ENCODE measurements around the gene AKAP8L. TPM values are rescaled to one million over a fixed set of nuclear protein-coding genes. Genes with fewer than 3 reads are reported as not detected.

Gene AKAP8L
- polyA plus RNA-seq, 1 of the 3 experiments (the other 2 are of a cell fraction) = 44.7 TPM

GRCh38 chr19:15422296-15423075 is 3.7 kb upstream of the AKAP8L start (continued):
- TF ChIP-seq, protein P1, sequence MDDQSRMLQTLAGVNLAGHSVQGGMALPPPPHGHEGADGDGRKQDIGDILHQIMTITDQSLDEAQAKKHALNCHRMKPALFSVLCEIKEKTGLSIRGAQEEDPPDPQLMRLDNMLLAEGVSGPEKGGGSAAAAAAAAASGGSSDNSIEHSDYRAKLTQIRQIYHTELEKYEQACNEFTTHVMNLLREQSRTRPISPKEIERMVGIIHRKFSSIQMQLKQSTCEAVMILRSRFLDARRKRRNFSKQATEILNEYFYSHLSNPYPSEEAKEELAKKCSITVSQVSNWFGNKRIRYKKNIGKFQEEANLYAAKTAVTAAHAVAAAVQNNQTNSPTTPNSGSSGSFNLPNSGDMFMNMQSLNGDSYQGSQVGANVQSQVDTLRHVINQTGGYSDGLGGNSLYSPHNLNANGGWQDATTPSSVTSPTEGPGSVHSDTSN (IDR thresholded peaks at IDR 0.05) = no peak
- no peak for TF ChIP-seq TEAD4 (IDR thresholded peaks at IDR 0.05; ENCODE audit: borderline replicate concordance, insufficient read depth)
- no peak for TF ChIP-seq MEF2A (IDR thresholded peaks at IDR 0.05; ENCODE audit: borderline replicate concordance, low read depth)
- no peak for TF ChIP-seq FOSL2 (IDR thresholded peaks at IDR 0.05; ENCODE audit: borderline replicate concordance, low read depth)
- no peak for TF ChIP-seq EZH2phosphoT487 (IDR thresholded peaks at IDR 0.05; ENCODE audit: borderline replicate concordance, low read depth)
- TF ChIP-seq GATA2 (CRISPR knock-in tag; IDR thresholded peaks at IDR 0.05) = no peak

DNA sequence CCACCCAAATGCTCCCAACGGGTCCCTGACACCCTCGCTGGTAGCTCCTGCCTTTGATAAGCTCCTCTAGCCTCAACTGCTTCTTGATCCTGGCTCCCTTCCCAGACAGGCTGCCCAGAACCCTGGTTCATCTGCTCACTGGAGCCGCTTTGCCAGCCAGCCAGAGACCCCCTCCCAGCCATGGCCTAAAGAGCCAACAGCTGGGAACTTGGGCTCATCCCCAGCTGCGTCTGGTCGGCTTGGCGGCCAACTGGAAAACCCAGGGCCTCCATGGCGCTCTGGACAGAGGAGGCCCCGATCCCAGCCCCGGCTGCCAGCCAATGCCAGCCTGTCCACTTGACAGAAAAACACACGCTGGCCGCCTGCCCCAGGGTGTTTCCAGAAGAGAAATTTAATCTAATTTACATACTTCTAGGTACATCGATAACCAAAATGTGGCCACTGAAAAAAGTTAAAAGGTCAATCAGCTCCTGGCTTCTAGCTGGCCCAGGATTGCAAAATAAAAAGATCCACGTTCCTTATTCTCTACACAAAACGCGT is 3.0 kb upstream of the AKAP8L start:
- no peak overlapping the region for H3K4me3 ChIP-seq (ENCODE audit: low read depth in 2 of 2, low read length in 1 of 2)
- H3K36me3 ChIP-seq (replicated peaks in 1 of 2; ENCODE audit: control insufficient read depth in 1 of 2, insufficient read depth in 2 of 2, low read length in 1 of 2) = peaks cover 33 to 41% of the 10 kb centered on the region in 2 experiments
- peaks cover 20% of the 10 kb centered on the region for H3K79me2 ChIP-seq (ENCODE audit: insufficient read depth)
- TF ChIP-seq MXI1 (IDR thresholded peaks at IDR 0.05; ENCODE audit: low read depth, low read length) (peak; percentile 89), FOXJ3 (CRISPR knock-in tag; IDR thresholded peaks at IDR 0.05) (peak; percentile 64; the same call in 1 of the 2 replicates), EP300 (IDR thresholded peaks at IDR 0.05; ENCODE audit: borderline replicate concordance in 1 of 2, low read depth in 1 of 2, low read length in 1 of 2) (no peak; a peak in 1 of 4 replicates), RXRA (IDR thresholded peaks at IDR 0.05; ENCODE audit: borderline replicate concordance, low read depth) (no peak), NRF1 (IDR thresholded peaks at IDR 0.05; ENCODE audit: low read depth, low read length) (no peak), USF2 (IDR thresholded peaks at IDR 0.05; ENCODE audit: borderline replicate concordance, low read depth, low read length) (no peak), MAX (IDR thresholded peaks at IDR 0.05; ENCODE audit: low read depth) (no peak), FOSL2 (IDR thresholded peaks at IDR 0.05; ENCODE audit: borderline replicate concordance, low read depth) (no peak), TCF12 (IDR thresholded peaks at IDR 0.05) (no peak), SIN3A (IDR thresholded peaks at IDR 0.05; ENCODE audit: borderline replicate concordance, low read depth, low read length) (no peak), RCOR1 (IDR thresholded peaks at IDR 0.05; ENCODE audit: low read length) (peak; percentile 43; the same call in 1 of the 2 replicates), SMC3 (IDR thresholded peaks at IDR 0.05; ENCODE audit: low read depth, low read length) (no peak), TAF1 (IDR thresholded peaks at IDR 0.05; ENCODE audit: borderline replicate concordance, low read depth, low read length) (no peak), JUND (IDR thresholded peaks at IDR 0.05) (no peak), IRF3 (IDR thresholded peaks at IDR 0.05; ENCODE audit: low read depth, low read length) (no peak), USF1 (IDR thresholded peaks at IDR 0.05; ENCODE audit: borderline replicate concordance, low read depth) (no peak), FOXM1 (IDR thresholded peaks at IDR 0.05; ENCODE audit: low read depth) (no peak), NFIC (IDR thresholded peaks at IDR 0.05; ENCODE audit: borderline replicate concordance) (no peak), CHD2 (IDR thresholded peaks at IDR 0.05; ENCODE audit: low read length, partially characterized antibody) (peak; percentile 49), POLR2AphosphoS5 (IDR thresholded peaks at IDR 0.05; ENCODE audit: low read depth, low read length) (no peak)
- TF ChIP-seq, protein P1 (IDR thresholded peaks at IDR 0.05) = no peak
- DNase-seq = peak; percentile 88
- no peak overlapping the region for H3K9ac ChIP-seq
- no peak overlapping the region for H2AFZ ChIP-seq (ENCODE audit: low read depth)
- ChIA-PET POLR2A (interaction anchor here (1.2 to 1.8 kb wide), 4 partner anchors 11 to 133 kb away, joined by 4 to 8 read pairs (median 4); partner anchors contain the start of gene AKAP8), CTCF (interaction anchor here (0.7 to 1.9 kb wide), 7 partner anchors 11 to 244 kb away, joined by 3 to 9 read pairs (median 3); no protein-coding TSS in a partner anchor)
- WGBS (ENCODE audit: low lambda C conversion rate) = 48% methylated on average over 11 of the region's 15 CpGs
- peaks cover 10 to 44% of the 10 kb centered on the region in 2 experiments; a peak in 3 of 4 replicates for H3K4me1 ChIP-seq (ENCODE audit: control insufficient read depth in 1 of 2, insufficient read depth in 2 of 2, low read depth in 1 of 2, low read length in 1 of 2)
- no peaks in the 10 kb centered on the region for H3K9me3 ChIP-seq
- H3K27me3 ChIP-seq (ENCODE audit: insufficient read depth) = no peaks in the 10 kb centered on the region
- peaks cover 10% of the 10 kb centered on the region for H3F3A ChIP-seq (replicated peaks; ENCODE audit: insufficient read depth)
- peaks cover 12% of the 10 kb centered on the region for H4K20me1 ChIP-seq (ENCODE audit: insufficient read depth)
- no peak overlapping the region for H3K4me2 ChIP-seq
- peak overlapping the region in 1 of 2 experiments; percentile 94; a peak in 2 of 4 replicates for H3K27ac ChIP-seq (ENCODE audit: low read depth in 2 of 2, low read length in 1 of 2)
- H3K9me2 ChIP-seq = no peaks in the 10 kb centered on the region

All from SK-N-SH (cell line).